HepG2 (cell line): ENCODE measurements around the gene C6orf15. TPM values are rescaled to one million over a fixed set of nuclear protein-coding genes. Genes with fewer than 3 reads are reported as not detected.

Source experiments
- DPF2 ChIP-seq: sonication (generic); formaldehyde crosslinking; IDR thresholded peaks from 2 replicates; pipeline ENCODE4 v1.4.0; 2020; ENCODE audit warnings: mild to moderate bottlenecking, low read depth, missing genetic modification reagents, borderline replicate concordance
- HOXA9 ChIP-seq: sonication (generic); formaldehyde crosslinking; IDR thresholded peaks from 2 replicates; pipeline ENCODE4 v1.8.1; 2022; ENCODE audit warnings: missing genetic modification reagents, mild to moderate bottlenecking, moderate library complexity, borderline replicate concordance
- MAF1 ChIP-seq: sonication (generic); formaldehyde crosslinking; IDR thresholded peaks from 2 replicates; pipeline ENCODE4 v1.5.0; 2020; ENCODE audit warnings: missing genetic modification reagents, borderline replicate concordance
- NFE2L2 ChIP-seq: fragments of 150-350 bp; IDR thresholded peaks from 2 replicates; pipeline ENCODE4 v1.6.1; 2014; ENCODE audit warnings: low read length
- RAD21 ChIP-seq: fragments of 450-650 bp; formaldehyde crosslinking; IDR thresholded peaks from 2 replicates; pipeline ENCODE4 v1.5.0; 2020; ENCODE audit warnings: mild to moderate bottlenecking
- TEAD3 ChIP-seq: optimal IDR thresholded peaks from 2 replicates; pipeline ENCODE3; 2016; ENCODE audit warnings: borderline replicate concordance
- XRCC5 ChIP-seq: fragments of 200-400 bp; formaldehyde crosslinking; optimal IDR thresholded peaks from 2 replicates; pipeline ENCODE3; 2017; ENCODE audit warnings: mild to moderate bottlenecking, low read length
- ZFX ChIP-seq: sonication (generic); formaldehyde crosslinking; IDR thresholded peaks from 2 replicates; pipeline ENCODE4 v1.4.0; 2020; ENCODE audit warnings: mild to moderate bottlenecking, low read depth, missing genetic modification reagents, moderate library complexity
- ZNF121 ChIP-seq: sonication (generic); formaldehyde crosslinking; IDR thresholded peaks from 2 replicates; pipeline ENCODE4 v1.5.0; 2020; ENCODE audit warnings: mild to moderate bottlenecking, missing genetic modification reagents
- polyA plus RNA-seq, 8 experiments: library from polyadenylated mRNA; depleted of rRNA in 3 of 8; stranded (reverse) in 7 of 8; unstranded in 1 of 8; fragments of >200 nt; fragmentation: Illumina TruSeq in 4 of 8; extraction: Trizol in 4 of 8; gene quantifications; 2 replicates each; pipeline versions ENCODE4 v1.2.1 to v1.2.3, GENCODE V29; 2011 to 2016; ENCODE audit warnings: low read depth in 4 of 8, missing spikeins in 1 of 8, mixed read lengths in 1 of 8; ENCODE audit not compliant: insufficient read depth in 1 of 8
- total RNA-seq, 5 experiments: library from RNA; depleted of rRNA; stranded (reverse); fragments of >200 nt; fragmentation: Illumina TruSeq; extraction: Trizol; gene quantifications; 2 replicates each; pipeline ENCODE4 v1.2.3, GENCODE V29; 2016; ENCODE audit warnings: low read depth in 1 of 5
- TF ChIP-seq, protein P1 (sequence below), 2 experiments: sonication (generic) in 1 of 2; formaldehyde crosslinking in 1 of 2; IDR thresholded peaks; 2 replicates each; pipeline versions ENCODE4 v1.4.0 to v1.6.1; 2016 to 2020; ENCODE audit warnings: borderline replicate concordance in 1 of 2, low read depth in 1 of 2, mild to moderate bottlenecking in 1 of 2, missing genetic modification reagents in 1 of 2
- TF ChIP-seq, protein P2 (sequence below): sonication (generic); formaldehyde crosslinking; IDR thresholded peaks from 2 replicates; pipeline ENCODE4 v1.5.0; 2020; ENCODE audit warnings: mild to moderate bottlenecking, missing genetic modification reagents, moderate library complexity
- TF ChIP-seq, protein P3 (sequence below): sonication (generic); formaldehyde crosslinking; IDR thresholded peaks from 2 replicates; pipeline ENCODE4 v1.4.0; 2020; ENCODE audit warnings: missing genetic modification reagents
- TF ChIP-seq, protein P4 (sequence below): sonication (generic); formaldehyde crosslinking; IDR thresholded peaks from 2 replicates; pipeline ENCODE4 v1.5.0; 2020; ENCODE audit warnings: mild to moderate bottlenecking, low read depth, missing genetic modification reagents, borderline replicate concordance
- TF ChIP-seq, protein P5 (sequence below), 2 experiments: sonication (generic) in 1 of 2; formaldehyde crosslinking in 1 of 2; IDR thresholded peaks; 2 replicates each; pipeline versions ENCODE4 v1.4.0 to v1.6.1; 2018 to 2020; ENCODE audit warnings: missing genetic modification reagents in 2 of 2, borderline replicate concordance in 1 of 2, low read depth in 1 of 2, mild to moderate bottlenecking in 1 of 2, missing biosample characterization in 1 of 2

The C6orf15 gene
- total and polyA plus RNA-seq, 2 of the 13 experiments (the other 11 are each of a cell fraction or from before 2014, with no cell fraction given), result not detected

DNA sequence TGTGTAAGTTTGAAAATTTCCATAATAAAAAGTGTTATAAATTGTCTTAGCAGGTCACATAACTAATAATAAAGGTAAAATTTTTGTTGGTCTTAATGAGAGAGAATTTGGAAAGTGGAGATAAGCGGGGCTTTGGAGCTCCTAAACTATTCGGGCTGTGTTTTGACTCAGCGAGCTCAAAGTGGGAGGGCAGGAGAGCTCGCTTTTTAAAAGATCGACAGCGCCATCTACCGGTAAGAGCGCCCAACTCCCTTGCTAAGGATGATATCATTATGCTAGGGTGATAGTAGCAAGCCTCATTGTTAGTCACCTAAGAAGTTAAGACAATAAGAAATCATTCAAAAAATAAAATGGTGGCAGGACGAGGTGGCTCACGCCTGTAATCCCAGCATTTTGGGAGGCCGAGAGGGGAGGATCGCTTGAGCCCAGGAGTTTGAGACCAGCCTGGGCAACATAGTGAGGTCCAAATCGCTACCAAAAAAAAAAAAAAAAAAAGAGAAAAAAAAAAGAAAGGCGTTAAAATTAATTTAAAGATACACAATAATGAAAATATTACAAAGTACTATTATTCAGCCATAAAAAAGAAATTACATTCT, 24.8 kb downstream of the C6orf15 start (continued):
- TF ChIP-seq, protein P1, sequence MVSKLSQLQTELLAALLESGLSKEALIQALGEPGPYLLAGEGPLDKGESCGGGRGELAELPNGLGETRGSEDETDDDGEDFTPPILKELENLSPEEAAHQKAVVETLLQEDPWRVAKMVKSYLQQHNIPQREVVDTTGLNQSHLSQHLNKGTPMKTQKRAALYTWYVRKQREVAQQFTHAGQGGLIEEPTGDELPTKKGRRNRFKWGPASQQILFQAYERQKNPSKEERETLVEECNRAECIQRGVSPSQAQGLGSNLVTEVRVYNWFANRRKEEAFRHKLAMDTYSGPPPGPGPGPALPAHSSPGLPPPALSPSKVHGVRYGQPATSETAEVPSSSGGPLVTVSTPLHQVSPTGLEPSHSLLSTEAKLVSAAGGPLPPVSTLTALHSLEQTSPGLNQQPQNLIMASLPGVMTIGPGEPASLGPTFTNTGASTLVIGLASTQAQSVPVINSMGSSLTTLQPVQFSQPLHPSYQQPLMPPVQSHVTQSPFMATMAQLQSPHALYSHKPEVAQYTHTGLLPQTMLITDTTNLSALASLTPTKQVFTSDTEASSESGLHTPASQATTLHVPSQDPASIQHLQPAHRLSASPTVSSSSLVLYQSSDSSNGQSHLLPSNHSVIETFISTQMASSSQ (IDR thresholded peaks at IDR 0.05; ENCODE audit: low read depth), result no peak
- TF ChIP-seq, protein P1 (CRISPR knock-in tag; IDR thresholded peaks at IDR 0.05; ENCODE audit: borderline replicate concordance), result no peak
- no peak for TF ChIP-seq MAF1 (CRISPR knock-in tag)
- TF ChIP-seq TEAD3 (CRISPR knock-in tag), result peak; percentile 18
- TF ChIP-seq, protein P2, sequence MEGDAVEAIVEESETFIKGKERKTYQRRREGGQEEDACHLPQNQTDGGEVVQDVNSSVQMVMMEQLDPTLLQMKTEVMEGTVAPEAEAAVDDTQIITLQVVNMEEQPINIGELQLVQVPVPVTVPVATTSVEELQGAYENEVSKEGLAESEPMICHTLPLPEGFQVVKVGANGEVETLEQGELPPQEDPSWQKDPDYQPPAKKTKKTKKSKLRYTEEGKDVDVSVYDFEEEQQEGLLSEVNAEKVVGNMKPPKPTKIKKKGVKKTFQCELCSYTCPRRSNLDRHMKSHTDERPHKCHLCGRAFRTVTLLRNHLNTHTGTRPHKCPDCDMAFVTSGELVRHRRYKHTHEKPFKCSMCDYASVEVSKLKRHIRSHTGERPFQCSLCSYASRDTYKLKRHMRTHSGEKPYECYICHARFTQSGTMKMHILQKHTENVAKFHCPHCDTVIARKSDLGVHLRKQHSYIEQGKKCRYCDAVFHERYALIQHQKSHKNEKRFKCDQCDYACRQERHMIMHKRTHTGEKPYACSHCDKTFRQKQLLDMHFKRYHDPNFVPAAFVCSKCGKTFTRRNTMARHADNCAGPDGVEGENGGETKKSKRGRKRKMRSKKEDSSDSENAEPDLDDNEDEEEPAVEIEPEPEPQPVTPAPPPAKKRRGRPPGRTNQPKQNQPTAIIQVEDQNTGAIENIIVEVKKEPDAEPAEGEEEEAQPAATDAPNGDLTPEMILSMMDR (CRISPR knock-in tag), result peak; percentile 91
- TF ChIP-seq NFE2L2, result no peak
- peak; percentile 80 for TF ChIP-seq RAD21 (CRISPR knock-in tag)
- TF ChIP-seq HOXA9 (CRISPR knock-in tag), result no peak
- TF ChIP-seq, protein P3, sequence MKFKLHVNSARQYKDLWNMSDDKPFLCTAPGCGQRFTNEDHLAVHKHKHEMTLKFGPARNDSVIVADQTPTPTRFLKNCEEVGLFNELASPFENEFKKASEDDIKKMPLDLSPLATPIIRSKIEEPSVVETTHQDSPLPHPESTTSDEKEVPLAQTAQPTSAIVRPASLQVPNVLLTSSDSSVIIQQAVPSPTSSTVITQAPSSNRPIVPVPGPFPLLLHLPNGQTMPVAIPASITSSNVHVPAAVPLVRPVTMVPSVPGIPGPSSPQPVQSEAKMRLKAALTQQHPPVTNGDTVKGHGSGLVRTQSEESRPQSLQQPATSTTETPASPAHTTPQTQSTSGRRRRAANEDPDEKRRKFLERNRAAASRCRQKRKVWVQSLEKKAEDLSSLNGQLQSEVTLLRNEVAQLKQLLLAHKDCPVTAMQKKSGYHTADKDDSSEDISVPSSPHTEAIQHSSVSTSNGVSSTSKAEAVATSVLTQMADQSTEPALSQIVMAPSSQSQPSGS (CRISPR knock-in tag), result 0 out of 2 replicates have a peak, but pooled peaks have one; percentile 23
- TF ChIP-seq ZFX (CRISPR knock-in tag), result no peak
- TF ChIP-seq DPF2 (CRISPR knock-in tag), result no peak
- TF ChIP-seq, protein P4, sequence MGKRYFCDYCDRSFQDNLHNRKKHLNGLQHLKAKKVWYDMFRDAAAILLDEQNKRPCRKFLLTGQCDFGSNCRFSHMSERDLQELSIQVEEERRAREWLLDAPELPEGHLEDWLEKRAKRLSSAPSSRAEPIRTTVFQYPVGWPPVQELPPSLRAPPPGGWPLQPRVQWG (CRISPR knock-in tag), result no peak
- TF ChIP-seq XRCC5, result peak; percentile 63
- TF ChIP-seq, protein P5, sequence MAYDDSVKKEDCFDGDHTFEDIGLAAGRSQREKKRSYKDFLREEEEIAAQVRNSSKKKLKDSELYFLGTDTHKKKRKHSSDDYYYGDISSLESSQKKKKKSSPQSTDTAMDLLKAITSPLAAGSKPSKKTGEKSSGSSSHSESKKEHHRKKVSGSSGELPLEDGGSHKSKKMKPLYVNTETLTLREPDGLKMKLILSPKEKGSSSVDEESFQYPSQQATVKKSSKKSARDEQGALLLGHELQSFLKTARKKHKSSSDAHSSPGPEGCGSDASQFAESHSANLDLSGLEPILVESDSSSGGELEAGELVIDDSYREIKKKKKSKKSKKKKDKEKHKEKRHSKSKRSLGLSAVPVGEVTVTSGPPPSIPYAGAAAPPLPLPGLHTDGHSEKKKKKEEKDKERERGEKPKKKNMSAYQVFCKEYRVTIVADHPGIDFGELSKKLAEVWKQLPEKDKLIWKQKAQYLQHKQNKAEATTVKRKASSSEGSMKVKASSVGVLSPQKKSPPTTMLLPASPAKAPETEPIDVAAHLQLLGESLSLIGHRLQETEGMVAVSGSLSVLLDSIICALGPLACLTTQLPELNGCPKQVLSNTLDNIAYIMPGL (CRISPR knock-in tag; IDR thresholded peaks at IDR 0.05; ENCODE audit: borderline replicate concordance in 1 of 2, low read depth in 1 of 2), result peak in 1 of 2 experiments; percentile 50; a peak in 1 of 4 replicates
- TF ChIP-seq ZNF121 (CRISPR knock-in tag), result peak; percentile 54; the same call in 1 of the 2 replicates
